Urinary bladder (tissue), 4 donors: ENCODE measurements around the gene MUS81. TPM values are rescaled to one million over a fixed set of nuclear protein-coding genes. Genes with fewer than 3 reads are reported as not detected.

ENCODE experiments used
- DNase-seq: peaks from one replicate; pipeline ENCODE4 v3.0.0-alpha.2; 2015; ENCODE audit errors: extremely low spot score
- H3K27ac ChIP-seq: one replicate; pipeline ENCODE4 v1.5.1; 2013; ENCODE audit warnings: low read depth, mild to moderate bottlenecking, moderate library complexity
- H3K36me3 ChIP-seq: one replicate; pipeline ENCODE4 v1.6.1; 2013; ENCODE audit warnings: mild to moderate bottlenecking, moderate library complexity; ENCODE audit not compliant: insufficient read depth
- H3K4me1 ChIP-seq: one replicate; pipeline ENCODE4 v1.6.1; 2013; ENCODE audit warnings: mild to moderate bottlenecking, moderate library complexity; ENCODE audit not compliant: insufficient read depth
- H3K4me3 ChIP-seq: one replicate; pipeline ENCODE4 v1.5.1; 2013; ENCODE audit warnings: low read depth, low read length
- WGBS: extraction: QIAGEN DNeasy Blood & Tissue Kit; methylation state at CpG from one replicate; pipeline ENCODE4 v1.1.7; 2013; 5-methylcytosine and 5-hydroxymethylcytosine counted together
- polyA plus RNA-seq: library from polyadenylated mRNA; stranded (reverse); fragments of 200-250 nt; gene quantifications from one replicate; pipeline ENCODE4 v1.2.3, GENCODE V29; 2013
- total RNA-seq: library from RNA; depleted of rRNA; stranded (reverse); fragments of >200 nt; gene quantifications from one replicate; pipeline ENCODE4 v1.2.3, GENCODE V29; 2014
- donor health status: healthy with polysubstance abuse.
- donor health status: healthy.

Gene MUS81
- total RNA-seq, result 38.2 TPM
- 65.4 TPM for polyA plus RNA-seq

DNA sequence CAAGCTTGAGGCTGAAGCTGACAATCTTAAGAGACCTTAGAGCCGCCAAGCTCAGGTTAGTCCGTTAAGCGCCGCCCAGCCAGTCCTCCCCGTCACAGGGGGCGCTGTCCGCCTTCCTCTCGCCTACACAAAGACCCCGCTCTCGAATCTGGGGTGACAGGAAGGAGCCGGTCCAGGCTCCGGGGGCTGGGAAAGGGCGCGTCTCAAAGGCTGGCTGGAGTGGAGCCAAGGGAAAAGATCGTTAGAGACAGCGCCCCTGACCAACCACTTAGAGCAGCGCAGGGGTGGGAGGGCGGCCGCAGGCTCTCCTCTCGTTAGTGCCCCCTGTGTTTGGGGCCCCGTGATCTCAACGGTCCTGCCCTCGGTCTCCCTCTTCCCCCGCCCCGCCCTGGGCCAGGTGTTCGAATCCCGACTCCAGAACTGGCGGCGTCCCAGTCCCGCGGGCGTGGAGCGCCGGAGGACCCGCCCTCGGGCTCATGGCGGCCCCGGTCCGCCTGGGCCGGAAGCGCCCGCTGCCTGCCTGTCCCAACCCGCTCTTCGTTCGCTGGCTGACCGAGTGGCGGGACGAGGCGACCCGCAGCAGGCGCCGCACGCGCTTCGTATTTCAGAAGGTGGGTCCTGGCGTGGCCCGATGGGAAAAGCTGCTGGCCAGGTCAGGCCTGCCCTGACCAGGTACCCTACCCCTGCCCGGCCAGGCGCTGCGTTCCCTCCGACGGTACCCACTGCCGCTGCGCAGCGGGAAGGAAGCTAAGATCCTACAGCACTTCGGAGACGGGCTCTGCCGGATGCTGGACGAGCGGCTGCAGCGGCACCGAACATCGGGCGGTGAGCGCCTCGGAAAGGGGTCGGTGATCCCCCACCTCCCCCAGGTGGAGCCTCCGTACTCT lies at the start of gene MUS81:
MUS81 (plus strand) TSS at position 156 of the 887 bp plus-strand sequence; CDS start at position 477, 321 bp downstream.
- peak within 1 kb of the TSS; percentile 72 for H3K4me3 ChIP-seq
- DNase-seq, result peak; percentile 97
- H3K4me1 ChIP-seq, result no peaks in the 10 kb centered on the region
- H3K27ac ChIP-seq, result peak within 1 kb of the TSS; percentile 95
- no peaks in the 10 kb centered on the region for H3K36me3 ChIP-seq
- WGBS, result under 1% methylated on average over 78 of the region's 78 CpGs

DNA sequence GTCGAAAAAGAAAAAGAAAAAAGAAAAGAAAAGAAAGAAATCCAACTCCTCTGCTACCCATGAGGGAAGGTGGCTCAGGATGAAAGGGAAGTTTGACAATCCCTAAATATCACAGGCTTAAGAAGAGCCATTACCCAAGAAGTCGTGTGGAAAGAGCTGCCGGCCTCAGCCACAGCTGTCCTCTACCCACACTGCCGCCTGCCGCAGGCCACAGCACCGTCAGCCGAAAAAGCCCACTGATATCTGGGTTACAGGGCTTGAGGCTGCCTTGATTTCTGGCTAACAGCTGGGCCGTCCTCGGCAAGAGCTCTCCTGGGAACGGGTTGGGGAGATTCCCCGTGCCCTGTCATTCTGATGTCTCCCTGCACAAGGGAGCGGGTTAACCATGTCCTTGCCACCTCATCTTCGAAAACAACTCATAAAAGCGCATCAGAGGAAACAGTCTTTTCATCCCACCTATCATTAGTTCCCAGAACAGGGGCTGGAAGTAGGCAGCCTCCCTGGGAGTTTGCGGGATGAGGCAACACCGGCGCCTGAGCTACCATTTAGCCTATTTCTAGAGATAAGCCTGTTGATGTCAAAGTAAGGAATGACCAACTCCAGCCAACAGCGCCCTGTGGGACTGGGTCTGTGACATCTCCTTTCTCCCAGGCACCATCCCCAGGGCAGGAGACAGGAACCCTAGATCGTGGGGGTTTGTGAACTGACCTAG lies 48.3 kb upstream of the MUS81 start:
- 51% methylated on average over 19 of the region's 19 CpGs for WGBS
- H3K4me3 ChIP-seq, result no peak overlapping the region
- no peaks in the 10 kb centered on the region for H3K4me1 ChIP-seq
- DNase-seq, result no peak
- H3K27ac ChIP-seq, result no peak overlapping the region
- no peaks in the 10 kb centered on the region for H3K36me3 ChIP-seq

- peaks cover 1% of the 10 kb centered on the region for H3K4me1 ChIP-seq
- WGBS, result 66% methylated on average over 18 of the region's 18 CpGs
- H3K27ac ChIP-seq, result no peak overlapping the region
- no peaks in the 10 kb centered on the region for H3K36me3 ChIP-seq
- DNase-seq, result no peak
- no peak overlapping the region for H3K4me3 ChIP-seq
Measured at GRCh38 chr11:65814131-65814985, 45.9 kb upstream of the MUS81 start.

GRCh38 chr11:65814986-65815565 lies 45.2 kb upstream of the MUS81 start:
- Histone ChIP-seq H3K4me3 (no peak overlapping the region), H3K27ac (no peak overlapping the region), H3K36me3 (no peaks in the 10 kb centered on the region), H3K4me1 (peaks cover 1% of the 10 kb centered on the region)
- 85% methylated on average over 16 of the region's 16 CpGs for WGBS
- DNase-seq, result no peak

GRCh38 chr11:65816696-65817095 lies 43.5 kb upstream of the MUS81 start:
- no peaks in the 10 kb centered on the region for H3K36me3 ChIP-seq
- no peak overlapping the region for H3K27ac ChIP-seq
- no peak for DNase-seq
- H3K4me1 ChIP-seq, result peaks cover 1% of the 10 kb centered on the region
- WGBS, result 95% methylated on average over 3 of the region's 3 CpGs
- H3K4me3 ChIP-seq, result no peak overlapping the region

GRCh38 chr11:65817312-65817834 lies 42.9 kb upstream of the MUS81 start:
- H3K4me3 ChIP-seq, result peak overlapping the region; percentile 66
- H3K4me1 ChIP-seq, result peaks cover 1% of the 10 kb centered on the region
- no peaks in the 10 kb centered on the region for H3K36me3 ChIP-seq
- WGBS, result 64% methylated on average over 5 of the region's 5 CpGs
- no peak overlapping the region for H3K27ac ChIP-seq
- no peak for DNase-seq

DNA sequence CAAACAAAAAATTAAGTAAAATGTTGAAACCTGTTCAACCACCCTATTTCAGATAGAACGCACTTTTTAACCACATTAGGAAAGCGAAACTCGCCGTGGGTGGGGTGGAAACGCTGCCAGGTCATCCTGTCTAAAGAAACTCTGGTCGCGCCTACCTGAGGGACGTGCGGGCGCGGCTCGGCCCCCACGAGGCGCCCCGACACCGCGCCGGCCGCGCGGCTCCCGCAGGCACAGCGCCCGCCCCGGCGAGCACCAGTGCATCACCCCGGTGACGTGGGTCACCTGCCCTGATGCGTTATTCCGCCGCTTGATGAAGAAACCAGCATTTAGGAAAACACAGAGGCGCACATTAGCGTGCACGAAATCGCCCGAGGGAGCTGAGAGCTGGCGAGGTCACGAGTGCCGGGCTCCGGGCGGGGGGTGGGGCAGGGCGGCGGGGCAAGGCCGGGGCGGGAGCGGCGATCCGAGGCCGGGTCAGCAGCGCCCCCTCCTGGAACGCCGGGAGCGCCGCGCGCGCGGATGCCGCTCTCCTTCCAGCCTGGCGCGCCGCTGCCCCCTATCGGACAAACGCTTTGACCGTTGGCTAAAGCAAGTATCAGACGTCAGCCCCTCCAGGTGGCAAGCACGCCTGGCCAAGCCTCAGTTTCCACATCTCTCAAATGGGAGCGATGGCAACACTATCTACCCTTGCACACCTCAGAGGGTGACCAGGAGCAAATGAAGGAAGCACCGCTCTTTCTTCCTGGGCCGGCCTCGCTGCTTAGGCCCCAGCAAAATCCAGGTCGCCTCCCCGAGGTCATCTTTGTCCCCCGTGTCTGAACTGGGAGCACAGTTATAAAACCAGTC lies 42.2 kb upstream of the MUS81 start:
- WGBS, result 6% methylated on average over 74 of the region's 74 CpGs
- Histone ChIP-seq H3K36me3 (no peaks in the 10 kb centered on the region), H3K4me1 (peaks cover 1% of the 10 kb centered on the region)

DNA sequence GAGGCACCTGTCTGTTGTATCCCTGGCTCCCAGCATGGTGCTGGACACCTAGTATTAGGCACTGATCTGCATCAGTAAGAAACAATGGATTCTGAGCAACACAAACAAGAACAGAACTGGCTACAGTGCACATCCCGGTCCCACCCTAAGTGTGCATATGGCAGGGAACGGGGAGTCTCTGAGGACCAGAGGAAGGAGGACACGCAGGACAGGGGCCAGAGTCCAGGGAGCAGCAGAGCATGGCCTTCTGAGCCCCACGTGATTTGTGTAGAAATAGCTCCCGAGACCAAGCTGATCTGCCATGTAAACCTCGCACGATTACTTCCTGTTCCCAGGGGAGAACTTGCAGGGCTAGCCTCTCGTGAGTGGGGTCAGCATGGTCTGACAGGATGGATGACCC lies 39.1 kb upstream of the MUS81 start:
- WGBS, result 59% methylated on average over 8 of the region's 8 CpGs
- DNase-seq, result no peak
- H3K36me3 ChIP-seq, result no peaks in the 10 kb centered on the region
- H3K4me1 ChIP-seq, result peaks cover 1% of the 10 kb centered on the region
- H3K27ac ChIP-seq, result no peak overlapping the region
- no peak overlapping the region for H3K4me3 ChIP-seq

More for the DNA sequence above, 42.2 kb upstream of the MUS81 start:
- Histone ChIP-seq H3K4me3 (peak overlapping the region; percentile 66), H3K27ac (peak overlapping the region; percentile 78)
- DNase-seq, result peak; percentile 40

- 86% methylated on average over 15 of the region's 15 CpGs for WGBS
Measured at GRCh38 chr11:65822776-65823528, 37.3 kb upstream of the MUS81 start.

DNA sequence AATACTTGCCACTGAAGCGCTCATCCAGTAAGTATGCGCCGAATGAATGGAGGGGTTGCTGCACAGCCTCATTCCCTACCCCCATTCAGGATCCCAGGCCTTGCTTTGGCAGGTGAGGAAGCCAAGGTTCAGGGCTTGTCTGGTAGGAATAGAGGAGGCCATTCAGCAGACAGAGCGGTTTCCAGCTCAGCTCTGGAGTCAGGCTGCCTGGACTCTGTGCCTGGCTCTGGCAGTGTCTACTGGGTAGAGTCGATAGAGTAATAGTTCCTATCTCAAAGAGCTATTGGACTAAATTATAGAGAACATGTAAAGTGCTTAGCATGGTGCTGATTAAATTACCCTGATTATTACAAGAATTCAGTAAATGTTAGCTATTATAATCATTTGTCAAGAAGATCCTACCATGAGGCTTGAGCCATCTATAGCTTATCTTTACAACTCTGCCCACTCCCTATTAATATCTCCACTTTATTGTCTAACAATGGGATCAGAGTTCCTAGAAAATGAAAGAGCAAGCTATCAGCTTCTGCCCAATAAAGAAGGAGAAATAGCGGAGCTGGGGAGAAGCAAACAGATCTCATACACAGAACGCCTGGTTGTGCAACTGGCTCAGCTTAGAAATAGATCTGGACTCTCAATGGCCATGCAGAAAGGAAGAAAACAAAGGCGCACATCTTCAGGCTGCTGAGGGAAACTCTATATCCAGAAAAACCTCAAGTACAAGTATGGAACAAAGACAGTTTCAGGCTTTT lies 33.1 kb upstream of the MUS81 start:
- no peaks in the 10 kb centered on the region for H3K36me3 ChIP-seq
- no peak overlapping the region for H3K4me3 ChIP-seq
- 77% methylated on average over 8 of the region's 8 CpGs for WGBS
- DNase-seq, result no peak
- H3K4me1 ChIP-seq, result no peaks in the 10 kb centered on the region
- H3K27ac ChIP-seq, result no peak overlapping the region

More at GRCh38 chr11:65822776-65823528, 37.3 kb upstream of the MUS81 start:
- no peak overlapping the region for H3K27ac ChIP-seq
- no peak for DNase-seq
- no peaks in the 10 kb centered on the region for H3K4me1 ChIP-seq
- H3K36me3 ChIP-seq, result no peaks in the 10 kb centered on the region
- no peak overlapping the region for H3K4me3 ChIP-seq

DNA sequence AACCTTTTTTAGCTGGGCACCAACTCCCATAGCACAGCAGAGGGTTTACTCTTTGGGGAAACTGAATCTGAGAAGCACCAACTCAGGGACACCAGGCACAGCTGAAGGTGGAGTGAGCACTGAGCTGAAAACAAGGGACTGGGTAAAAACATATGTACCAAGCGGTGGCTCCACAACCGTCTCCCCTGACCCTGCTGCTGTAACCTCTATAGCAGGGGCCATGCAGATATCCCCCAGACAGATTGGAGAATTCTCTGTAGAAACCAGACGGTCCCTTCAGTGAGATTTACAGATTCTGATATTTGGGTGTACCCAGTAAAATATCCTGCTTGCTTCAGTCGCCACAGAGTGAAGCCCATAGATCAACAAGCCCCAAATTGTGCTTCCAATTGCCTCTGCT lies 30.8 kb upstream of the MUS81 start:
- Histone ChIP-seq H3K27ac (no peak overlapping the region), H3K4me1 (no peaks in the 10 kb centered on the region), H3K4me3 (no peak overlapping the region), H3K36me3 (no peaks in the 10 kb centered on the region)
- 50% methylated on average over 4 of the region's 4 CpGs for WGBS
- no peak for DNase-seq
